PC-9 (cell line): ENCODE measurements around the gene KEAP1. TPM values are rescaled to one million over a fixed set of nuclear protein-coding genes. Genes with fewer than 3 reads are reported as not detected.
"Not testable (repeated sequence)": the region's sequence is repeated elsewhere in the genome, so short reads cannot be mapped to it uniquely, and the experiment has no call there.

Source experiments
- BruUV-seq: library from RNA; stranded (reverse); fragments of 400-500 nt; replicated peaks from 2 replicates; lab custom pipeline; 2021; lab: Mats Ljungman, UMichigan
- CTCF ChIA-PET: fragments of 300-600 bp; sonication (Branson Sonifier 250); formaldehyde crosslinking; loops from one replicate; lab custom pipeline; 2022; ENCODE audit warnings: antibody characterized with exemption; lab: Charles Lee
- POLR2A ChIA-PET: fragments of 300-600 bp; sonication (Branson Sonifier 250); formaldehyde crosslinking; loops from one replicate; lab custom pipeline; 2022; ENCODE audit warnings: antibody characterized with exemption; ENCODE audit not compliant: unreplicated experiment; lab: Charles Lee
- DNase-seq, 2 experiments: peaks; one replicate each; pipeline versions ENCODE4 v3.0.0 to v3.0.0-alpha.2; 2015 to 2022; ENCODE audit warnings: mixed read lengths in 1 of 2
- H2AFZ ChIP-seq: fragments of 200-600 bp; sonication (generic); 2 replicates; pipeline ENCODE4 v1.8.1; 2017; ENCODE audit warnings: antibody characterized with exemption
- H3F3A ChIP-seq: fragments of 200-600 bp; sonication (generic); 2 replicates; pipeline ENCODE4 v1.8.1; 2017; ENCODE audit warnings: antibody characterized with exemption, mild to moderate bottlenecking, low read depth; ENCODE audit not compliant: insufficient read depth
- H3K27ac ChIP-seq: fragments of 200-600 bp; sonication (generic); 2 replicates; pipeline ENCODE4 v1.6.1; 2016; ENCODE audit warnings: mixed run types
- H3K27me3 ChIP-seq: fragments of 200-600 bp; sonication (generic); 2 replicates; pipeline ENCODE4 v1.6.1; 2016; ENCODE audit warnings: low read depth, mixed run types; ENCODE audit not compliant: insufficient read depth
- H3K36me3 ChIP-seq: fragments of 200-600 bp; sonication (generic); 2 replicates; pipeline ENCODE4 v1.6.1; 2016; ENCODE audit warnings: low read depth, mixed run types
- H3K4me1 ChIP-seq: fragments of 200-600 bp; sonication (generic); replicated peaks from 2 replicates; pipeline ENCODE4 v1.6.1; 2016; ENCODE audit warnings: mixed run types; ENCODE audit not compliant: insufficient read depth
- H3K4me2 ChIP-seq: fragments of 200-600 bp; sonication (generic); 2 replicates; pipeline ENCODE4 v1.6.1; 2017; ENCODE audit warnings: mixed run types
- H3K4me3 ChIP-seq: fragments of 200-600 bp; sonication (generic); 2 replicates; pipeline ENCODE4 v1.6.1; 2016; ENCODE audit warnings: mixed run types
- H3K79me2 ChIP-seq: fragments of 200-600 bp; sonication (generic); 2 replicates; pipeline ENCODE4 v1.6.1; 2017; ENCODE audit warnings: low read depth, mixed run types
- H3K9me2 ChIP-seq: fragments of 200-600 bp; sonication (generic); 2 replicates; pipeline ENCODE4 v1.8.1; 2017; ENCODE audit warnings: mild to moderate bottlenecking; ENCODE audit not compliant: insufficient read depth
- H3K9me3 ChIP-seq: fragments of 200-600 bp; sonication (generic); 2 replicates; pipeline ENCODE4 v1.8.1; 2016; ENCODE audit warnings: low read depth; ENCODE audit not compliant: insufficient read depth
- H4K20me1 ChIP-seq: fragments of 200-600 bp; sonication (generic); 2 replicates; pipeline ENCODE4 v1.8.1; 2017; ENCODE audit not compliant: insufficient read depth
- EZH2 ChIP-seq: fragments of 200-600 bp; sonication (generic); IDR thresholded peaks from 2 replicates; pipeline ENCODE4 v1.8.0; 2017; ENCODE audit warnings: antibody characterized with exemption, low read depth
- intact Hi-C: fragments of 100-400 bp; cut with micrococcal nuclease; formaldehyde crosslinking; loops from one replicate; pipeline ENCODE4 v1.10.0; 2022; ENCODE audit not compliant: unreplicated experiment
- total RNA-seq: library from RNA; stranded (reverse); gene quantifications from 2 replicates; pipeline ENCODE4 v1.2.3, GENCODE V29; 2021
- TF ChIP-seq, protein P1 (sequence below): fragments of 200-600 bp; sonication (generic); conservative IDR thresholded peaks from 2 replicates; pipeline ENCODE4 v1.6.1; 2017; ENCODE audit warnings: mixed run types, antibody characterized with exemption, mild to moderate bottlenecking, moderate library complexity

The KEAP1 gene
- total RNA-seq, 1 experiment from 2014 or later, result 154 TPM

- Histone ChIP-seq H3F3A (peaks cover 5% of the 10 kb centered on the region; the same call in 1 of the 2 replicates), H3K27ac (no peak overlapping the region), H2AFZ (no peak overlapping the region), H3K36me3 (no peaks in the 10 kb centered on the region), H3K4me2 (no peak overlapping the region), H3K79me2 (no peaks in the 10 kb centered on the region), H4K20me1 (no peaks in the 10 kb centered on the region), H3K4me3 (no peak overlapping the region), H3K4me1 (no peaks in the 10 kb centered on the region), H3K27me3 (no peaks in the 10 kb centered on the region), H3K9me2 (no peaks in the 10 kb centered on the region), H3K9me3 (no peaks in the 10 kb centered on the region)
- BruUV-seq, result no TSS peak
- intact Hi-C loops, result no loop called here
- CTCF ChIA-PET, result no interaction called here
- POLR2A ChIA-PET, result no interaction called here
- no peak for TF ChIP-seq EZH2
- TF ChIP-seq, protein P1, sequence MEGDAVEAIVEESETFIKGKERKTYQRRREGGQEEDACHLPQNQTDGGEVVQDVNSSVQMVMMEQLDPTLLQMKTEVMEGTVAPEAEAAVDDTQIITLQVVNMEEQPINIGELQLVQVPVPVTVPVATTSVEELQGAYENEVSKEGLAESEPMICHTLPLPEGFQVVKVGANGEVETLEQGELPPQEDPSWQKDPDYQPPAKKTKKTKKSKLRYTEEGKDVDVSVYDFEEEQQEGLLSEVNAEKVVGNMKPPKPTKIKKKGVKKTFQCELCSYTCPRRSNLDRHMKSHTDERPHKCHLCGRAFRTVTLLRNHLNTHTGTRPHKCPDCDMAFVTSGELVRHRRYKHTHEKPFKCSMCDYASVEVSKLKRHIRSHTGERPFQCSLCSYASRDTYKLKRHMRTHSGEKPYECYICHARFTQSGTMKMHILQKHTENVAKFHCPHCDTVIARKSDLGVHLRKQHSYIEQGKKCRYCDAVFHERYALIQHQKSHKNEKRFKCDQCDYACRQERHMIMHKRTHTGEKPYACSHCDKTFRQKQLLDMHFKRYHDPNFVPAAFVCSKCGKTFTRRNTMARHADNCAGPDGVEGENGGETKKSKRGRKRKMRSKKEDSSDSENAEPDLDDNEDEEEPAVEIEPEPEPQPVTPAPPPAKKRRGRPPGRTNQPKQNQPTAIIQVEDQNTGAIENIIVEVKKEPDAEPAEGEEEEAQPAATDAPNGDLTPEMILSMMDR, result no peak
- DNase-seq, result no peak
Observed at GRCh38 chr19:10532457-10532856, 29.3 kb upstream of the KEAP1 start.

- H2AFZ ChIP-seq, H3K79me2 ChIP-seq, H3K4me1 ChIP-seq, CTCF ChIA-PET, H3K36me3 ChIP-seq, POLR2A ChIA-PET, H3F3A ChIP-seq, H3K4me2 ChIP-seq, H3K9me2 ChIP-seq, H3K4me3 ChIP-seq, intact Hi-C loops, H3K27me3 ChIP-seq, H3K27ac ChIP-seq, DNase-seq, H4K20me1 ChIP-seq, BruUV-seq, H3K9me3 ChIP-seq: not testable (repeated sequence)
Observed at GRCh38 chr19:10526887-10527286, 23.7 kb upstream of the KEAP1 start.

DNA sequence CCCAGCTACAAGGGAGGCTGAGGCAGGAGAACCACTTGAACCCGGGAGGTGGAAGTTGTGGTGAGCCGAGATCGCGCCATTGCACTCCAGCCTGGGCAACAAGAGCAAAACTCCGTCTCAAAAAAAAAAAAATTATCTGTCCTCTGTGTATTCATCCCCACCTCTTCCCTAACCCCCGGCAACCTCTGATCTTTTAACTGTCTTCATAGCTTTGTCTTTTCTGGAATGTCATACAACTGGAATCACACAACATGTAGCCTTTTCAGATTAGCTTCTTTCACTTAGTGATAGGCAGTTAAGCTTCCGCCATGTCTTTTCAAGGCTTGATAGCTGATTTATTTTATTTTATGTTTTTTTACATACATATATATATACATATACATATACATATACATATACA lies 22.5 kb upstream of the KEAP1 start:
- H3K9me2 ChIP-seq, result no peaks in the 10 kb centered on the region

More for the DNA sequence above, 22.5 kb upstream of the KEAP1 start:
- no peaks in the 10 kb centered on the region for H3K79me2 ChIP-seq
- H3K4me2 ChIP-seq, result no peak overlapping the region
- TF ChIP-seq, protein P1, result no peak
- no peak for TF ChIP-seq EZH2
- BruUV-seq, result no TSS peak
- no peak overlapping the region for H3K4me3 ChIP-seq
- no peaks in the 10 kb centered on the region for H3K27me3 ChIP-seq
- CTCF ChIA-PET, result no interaction called here
- intact Hi-C loops, result no loop called here
- H3K27ac ChIP-seq, result no peak overlapping the region
- POLR2A ChIA-PET, result no interaction called here
- H3F3A ChIP-seq, result peaks cover 5% of the 10 kb centered on the region
- H4K20me1 ChIP-seq, result no peaks in the 10 kb centered on the region
- DNase-seq, result no peak
- no peak overlapping the region for H2AFZ ChIP-seq
- no peaks in the 10 kb centered on the region for H3K9me3 ChIP-seq
- H3K4me1 ChIP-seq, result peaks cover 9% of the 10 kb centered on the region
- no peaks in the 10 kb centered on the region for H3K36me3 ChIP-seq
